ENCODE measurements around the gene ST6GALNAC4. TPM values are rescaled to one million over a fixed set of nuclear protein-coding genes. Genes with fewer than 3 reads are reported as not detected.

Gene ST6GALNAC4
- total RNA-seq, 2 experiments from 2014 or later, result 118 to 180 TPM

- Histone ChIP-seq H3K27ac (ENCODE audit: low read depth, low read length, poor library complexity, severe bottlenecking) (peak overlapping the region; percentile 94), H3K4me2 (ENCODE audit: low read length) (peak overlapping the region; percentile 76), H3K79me2 (ENCODE audit: insufficient read depth, low read depth, low read length) (no peaks in the 10 kb centered on the region), H4K20me1 (ENCODE audit: insufficient read depth, low read length) (no peaks in the 10 kb centered on the region), H3K36me3 (ENCODE audit: insufficient read depth, low read length) (peaks cover 26% of the 10 kb centered on the region), H2AFZ (ENCODE audit: low read length) (no peak overlapping the region), H3K9me3 (ENCODE audit: low read length) (no peaks in the 10 kb centered on the region), H3K4me3 (ENCODE audit: low read depth, low read length, poor library complexity, severe bottlenecking) (peak overlapping the region; percentile 58), H3K9me2 (ENCODE audit: insufficient read depth, low read length) (no peaks in the 10 kb centered on the region), H3K4me1 (ENCODE audit: insufficient read depth, low read length, poor library complexity, severe bottlenecking) (peaks cover 79% of the 10 kb centered on the region)
- CTCF ChIA-PET (ENCODE audit: unreplicated experiment), result interaction anchor here (0.6 to 0.8 kb wide), 4 partner anchors 12 to 1919 kb away, joined by 4 to 5 read pairs (median 5); partner anchors contain the start of genes DPM2 and ST6GALNAC4
- intact Hi-C loops (cut with micrococcal nuclease; ENCODE audit: unreplicated experiment), result loop anchor here (1.0 to 10.0 kb wide), 2 partner anchors 11 to 780 kb away; partner anchors contain the start of gene SET
- TF ChIP-seq, protein P1, sequence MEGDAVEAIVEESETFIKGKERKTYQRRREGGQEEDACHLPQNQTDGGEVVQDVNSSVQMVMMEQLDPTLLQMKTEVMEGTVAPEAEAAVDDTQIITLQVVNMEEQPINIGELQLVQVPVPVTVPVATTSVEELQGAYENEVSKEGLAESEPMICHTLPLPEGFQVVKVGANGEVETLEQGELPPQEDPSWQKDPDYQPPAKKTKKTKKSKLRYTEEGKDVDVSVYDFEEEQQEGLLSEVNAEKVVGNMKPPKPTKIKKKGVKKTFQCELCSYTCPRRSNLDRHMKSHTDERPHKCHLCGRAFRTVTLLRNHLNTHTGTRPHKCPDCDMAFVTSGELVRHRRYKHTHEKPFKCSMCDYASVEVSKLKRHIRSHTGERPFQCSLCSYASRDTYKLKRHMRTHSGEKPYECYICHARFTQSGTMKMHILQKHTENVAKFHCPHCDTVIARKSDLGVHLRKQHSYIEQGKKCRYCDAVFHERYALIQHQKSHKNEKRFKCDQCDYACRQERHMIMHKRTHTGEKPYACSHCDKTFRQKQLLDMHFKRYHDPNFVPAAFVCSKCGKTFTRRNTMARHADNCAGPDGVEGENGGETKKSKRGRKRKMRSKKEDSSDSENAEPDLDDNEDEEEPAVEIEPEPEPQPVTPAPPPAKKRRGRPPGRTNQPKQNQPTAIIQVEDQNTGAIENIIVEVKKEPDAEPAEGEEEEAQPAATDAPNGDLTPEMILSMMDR (conservative IDR thresholded peaks at IDR 0.05; ENCODE audit: low read length), result no peak
- no peak for TF ChIP-seq EZH2phosphoT487 (IDR thresholded peaks at IDR 0.05; ENCODE audit: borderline replicate concordance, low read depth, low read length)
- POLR2A ChIA-PET, result interaction anchor here (2.2 to 3.7 kb wide), 2 partner anchors 11 to 22 kb away, joined by 6 to 22 read pairs; partner anchors contain the start of gene ST6GALNAC4
- no TSS peak for BruUV-seq (replicated peaks)
- DNase-seq (ENCODE audit: low spot score), result peak; percentile 60
Observed at GRCh38 chr9:127904561-127905003, 12.3 kb downstream of the ST6GALNAC4 start.

DNA sequence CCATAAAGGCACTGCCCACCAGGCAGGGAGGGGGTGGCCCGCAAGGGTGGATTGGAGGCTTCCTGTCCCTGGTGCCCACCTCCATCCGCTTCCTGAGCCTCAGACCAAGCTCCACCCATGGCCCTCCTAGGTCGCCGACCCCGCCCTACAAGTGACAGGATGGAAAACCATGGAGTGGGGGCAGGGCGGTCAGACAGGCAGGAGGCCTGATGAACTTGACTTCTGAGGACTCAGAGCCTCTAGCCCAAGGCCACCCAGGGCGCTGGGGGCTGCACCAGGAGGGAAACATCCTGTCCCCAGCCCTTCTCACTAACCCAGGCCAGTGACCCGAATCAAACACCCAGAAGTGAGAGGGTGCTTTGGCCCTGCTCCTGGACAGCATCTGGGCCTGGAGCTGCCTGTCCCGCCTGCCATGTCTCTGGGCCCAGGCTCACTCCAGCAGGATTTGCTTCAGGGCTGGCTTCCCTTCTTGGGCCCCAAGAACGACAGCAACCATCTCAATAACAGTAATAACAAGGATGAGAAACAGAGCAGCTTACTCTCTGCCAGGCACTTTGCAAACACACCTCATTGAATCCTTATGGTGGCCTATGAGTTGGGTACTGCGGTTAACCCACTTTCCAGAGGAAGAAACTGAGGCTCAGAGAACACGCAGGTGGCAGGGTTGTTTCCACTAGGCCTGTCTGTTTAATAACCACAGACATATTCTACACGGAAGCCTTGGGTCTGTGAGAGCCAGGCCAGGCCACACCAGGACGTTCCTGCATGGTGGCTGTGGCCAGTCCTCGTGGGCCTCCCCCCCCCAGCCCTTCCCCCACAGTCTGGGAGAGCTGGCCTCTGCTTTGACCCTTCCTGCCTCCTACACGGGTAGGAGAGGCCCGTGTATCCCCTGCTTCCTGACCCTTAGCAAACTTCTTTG, 13.0 kb downstream of the ST6GALNAC4 start:
- H3K9me3 ChIP-seq (ENCODE audit: low read length), result no peaks in the 10 kb centered on the region
- H3K36me3 ChIP-seq (ENCODE audit: insufficient read depth, low read length), result peaks cover 23% of the 10 kb centered on the region
- H2AFZ ChIP-seq (ENCODE audit: low read length), result no peak overlapping the region
- H3K4me3 ChIP-seq (ENCODE audit: low read depth, low read length, poor library complexity, severe bottlenecking), result peak overlapping the region; percentile 58
- H3K4me1 ChIP-seq (ENCODE audit: insufficient read depth, low read length, poor library complexity, severe bottlenecking), result peaks cover 79% of the 10 kb centered on the region
- CTCF ChIA-PET (ENCODE audit: unreplicated experiment), result interaction anchor here (0.6 to 0.8 kb wide), 4 partner anchors 13 to 1920 kb away, joined by 4 to 5 read pairs (median 5); partner anchors contain the start of genes DPM2 and ST6GALNAC4
- H4K20me1 ChIP-seq (ENCODE audit: insufficient read depth, low read length), result no peaks in the 10 kb centered on the region
- DNase-seq (ENCODE audit: low spot score), result peak; percentile 91
- peak overlapping the region; percentile 76 for H3K4me2 ChIP-seq (ENCODE audit: low read length)
- H3K79me2 ChIP-seq (ENCODE audit: insufficient read depth, low read depth, low read length), result no peaks in the 10 kb centered on the region
- no peaks in the 10 kb centered on the region for H3K9me2 ChIP-seq (ENCODE audit: insufficient read depth, low read length)
- intact Hi-C loops (cut with micrococcal nuclease; ENCODE audit: unreplicated experiment), result loop anchor here (10.0 kb wide), 1 partner anchor 781 kb away; the partner anchor contains the start of gene SET
- H3K27ac ChIP-seq (ENCODE audit: low read depth, low read length, poor library complexity, severe bottlenecking), result peak overlapping the region; percentile 94
- BruUV-seq (replicated peaks), result no TSS peak
- POLR2A ChIA-PET, result interaction anchor here (0.6 to 3.7 kb wide), 4 partner anchors 9 to 558 kb away, joined by 3 to 22 read pairs (median 4); partner anchors contain the start of gene ST6GALNAC4
- TF ChIP-seq, protein P1 (conservative IDR thresholded peaks at IDR 0.05; ENCODE audit: low read length), result no peak
- TF ChIP-seq EZH2phosphoT487 (IDR thresholded peaks at IDR 0.05; ENCODE audit: borderline replicate concordance, low read depth, low read length), result no peak

Measured in OCI-LY7 (cell line).